Activated T-cell treated with anti-CD3 and anti-CD28 coated beads, Interleukin-2, amount 50 U/mL, for 4 hours (primary cell): ENCODE results near the gene RTP5. TPM values are rescaled to one million over a fixed set of nuclear protein-coding genes. Genes with fewer than 3 reads are reported as not detected.
A peak's percentile ranks its signal among the peaks of the same experiment; 100 is the strongest.
"Not testable (repeated sequence)": the region's sequence is repeated elsewhere in the genome, so short reads cannot be mapped to it uniquely, and the experiment has no call there.

ENCODE experiments used
- ATAC-seq, 2 donors: fragments of 200-7000 bp; cut with Tn5 transposase; one replicate each; pipeline ENCODE4 v1.10.0; 2021
- DNase-seq: peaks from one replicate; pipeline ENCODE4 v3.0.0-alpha.2; 2020
- H3K27me3 Mint-ChIP-seq: one replicate; pipeline ENCODE4 v1.8.0; 2021; ENCODE audit warnings: low read depth, mixed read lengths
- H3K36me3 Mint-ChIP-seq: one replicate; pipeline ENCODE4 v1.8.0; 2022; ENCODE audit warnings: mixed read lengths; ENCODE audit not compliant: insufficient read depth
- H3K4me1 Mint-ChIP-seq: one replicate; pipeline ENCODE4 v1.8.0; 2021; ENCODE audit warnings: low read depth, mixed read lengths
- H3K4me3 Mint-ChIP-seq: one replicate; pipeline ENCODE4 v1.8.0; 2021; ENCODE audit warnings: mild to moderate bottlenecking, moderate library complexity, mixed read lengths
- H3K9me3 Mint-ChIP-seq: one replicate; pipeline ENCODE4 v1.8.0; 2021; ENCODE audit warnings: mixed read lengths
- total RNA-seq, 3 donors: library from RNA; stranded (reverse); gene quantifications; one replicate each; pipeline ENCODE4 v1.2.1, GENCODE V29; 2021

RTP5 gene
- total RNA-seq = under 1 TPM; 0.13 to 0.14 (median 0.13) TPM

DNA sequence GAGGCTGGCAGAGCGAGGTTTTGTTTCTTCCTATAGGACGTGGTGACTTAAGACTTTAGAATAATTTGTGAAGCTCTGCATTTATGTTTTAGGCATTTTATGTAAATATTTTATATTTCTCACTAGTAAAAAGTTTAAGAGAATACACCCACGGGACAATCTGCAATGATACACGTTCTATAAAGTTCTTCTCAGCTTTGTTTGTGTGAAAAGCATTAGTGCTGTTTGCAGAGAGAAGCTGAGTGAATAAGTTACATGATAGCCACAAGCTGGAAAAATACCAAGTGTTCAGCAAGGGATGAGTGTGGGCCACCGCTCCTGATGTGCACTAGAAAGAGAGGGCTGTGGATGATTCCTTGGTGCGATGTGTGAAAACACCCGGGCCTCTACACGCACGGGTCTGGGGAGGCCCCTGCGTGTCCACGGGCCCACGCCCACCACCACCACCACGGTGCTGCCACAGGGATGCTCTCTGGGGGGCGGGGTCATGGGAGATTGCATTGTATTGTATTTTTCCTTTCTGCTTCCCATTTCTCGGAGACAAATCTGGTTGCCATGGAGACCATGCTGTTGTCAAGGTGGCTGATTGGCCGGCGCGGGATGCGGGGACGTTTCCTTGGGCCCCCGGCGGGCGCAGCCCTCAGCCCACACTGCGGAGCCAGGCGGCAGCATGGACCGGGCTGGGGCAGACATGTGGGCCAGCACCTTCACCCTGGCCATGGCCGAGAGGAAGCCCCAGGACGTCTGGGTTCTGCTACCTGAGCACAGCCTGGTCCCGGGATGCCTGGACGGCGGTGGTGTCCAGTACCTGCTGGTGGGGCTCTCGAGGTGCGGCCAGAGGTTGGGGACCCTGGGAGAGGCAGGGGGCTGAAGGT, at the start of gene RTP5:
Gene RTP5 (plus strand): TSS at position 643 of the 875 bp plus-strand sequence. CDS start 28 bp downstream, at position 671.
- Mint-ChIP-seq H3K27me3 (peaks cover 10% of the 10 kb centered on the region), H3K4me1 (peaks cover 51% of the 10 kb centered on the region), H3K36me3 (no peaks in the 10 kb centered on the region), H3K4me3 (peak within 1 kb of the TSS; percentile 37), H3K9me3 (no peaks in the 10 kb centered on the region)
- no peak for DNase-seq
- ATAC-seq = no peak

DNA sequence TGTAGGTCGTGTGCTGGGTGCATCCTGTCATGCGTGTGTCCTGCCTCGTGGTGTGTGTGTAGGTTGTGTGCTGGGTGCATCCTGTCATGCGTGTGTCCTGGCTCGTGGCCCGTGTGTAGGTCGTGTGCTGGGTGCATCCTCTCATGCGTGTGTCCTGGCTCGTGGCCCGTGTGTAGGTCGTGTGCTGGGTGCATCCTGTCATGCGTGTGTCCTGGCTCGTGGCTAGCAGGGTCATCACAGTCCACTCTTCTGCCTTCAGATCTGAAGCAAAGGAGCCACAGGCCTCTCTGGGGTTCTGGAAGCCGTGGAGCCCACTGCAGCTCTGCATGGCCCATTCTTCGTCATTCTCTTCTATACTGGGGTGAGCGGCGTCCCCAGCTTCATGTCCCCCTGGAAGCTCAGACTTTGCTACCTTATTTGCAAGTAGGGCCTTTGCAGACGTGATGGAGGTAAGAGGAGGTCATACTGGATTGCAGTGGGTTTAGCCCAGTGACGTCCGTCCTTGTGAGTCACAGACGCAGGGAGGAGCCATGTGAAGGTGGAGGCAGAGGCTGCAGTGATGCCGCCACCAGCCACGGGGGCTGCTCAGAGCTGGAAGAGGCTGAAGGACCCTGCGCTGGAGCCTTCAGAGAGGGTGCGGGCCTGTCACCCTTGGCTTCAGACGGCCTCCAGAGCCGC, 49.4 kb upstream of the RTP5 start:
- H3K4me1 Mint-ChIP-seq, H3K36me3 Mint-ChIP-seq, DNase-seq, H3K4me3 Mint-ChIP-seq, H3K9me3 Mint-ChIP-seq, ATAC-seq: not testable (repeated sequence)
- peaks cover 11% of the 10 kb centered on the region for H3K27me3 Mint-ChIP-seq

- DNase-seq = no peak
- H3K36me3 Mint-ChIP-seq = no peaks in the 10 kb centered on the region
- H3K27me3 Mint-ChIP-seq = peaks cover 12% of the 10 kb centered on the region
- no peaks in the 10 kb centered on the region for H3K9me3 Mint-ChIP-seq
- no peak overlapping the region for H3K4me3 Mint-ChIP-seq
- ATAC-seq = no peak
- H3K4me1 Mint-ChIP-seq = peaks cover 5% of the 10 kb centered on the region
Observed at GRCh38 chr2:241820625-241821384, 48.7 kb upstream of the RTP5 start.

DNA sequence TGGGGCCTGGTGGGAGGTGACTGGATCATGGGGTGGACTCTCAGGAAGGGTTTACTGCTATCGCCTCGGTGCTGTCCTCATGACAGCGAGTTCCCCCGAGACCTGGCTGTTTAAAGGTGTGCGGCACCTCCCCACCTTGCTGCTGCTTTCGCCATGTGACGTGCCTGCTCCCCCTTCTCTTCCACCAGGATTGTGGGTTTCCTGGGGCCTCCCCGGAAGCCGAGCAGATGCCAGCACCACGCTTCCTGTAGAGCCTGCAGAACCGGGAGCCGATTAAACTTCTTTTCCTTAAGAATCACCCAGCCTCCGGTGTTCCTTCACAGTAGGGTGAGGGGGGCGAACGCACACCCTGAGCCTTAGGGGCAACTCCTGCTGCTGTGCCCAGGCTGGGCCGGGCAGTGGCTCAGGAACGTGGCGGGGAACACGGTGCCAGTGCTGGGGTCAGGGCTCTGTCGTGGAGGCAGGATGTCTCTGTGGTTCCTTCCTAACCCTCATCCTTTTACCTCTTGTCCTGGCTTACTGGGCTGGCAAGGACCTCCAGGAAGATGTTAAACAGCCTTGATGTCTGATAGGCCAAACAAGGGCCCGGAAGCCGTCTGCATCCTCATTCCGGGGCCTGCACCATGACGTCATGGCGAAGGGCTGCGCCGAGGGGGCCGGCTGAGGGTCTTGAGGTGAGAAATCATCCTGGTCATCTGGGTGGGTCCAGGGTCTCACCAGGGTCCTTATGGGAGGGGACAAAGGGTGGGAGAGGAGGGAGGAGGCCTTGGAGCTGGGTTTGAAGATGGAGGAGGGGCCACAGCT, 47.9 kb upstream of the RTP5 start:
- Mint-ChIP-seq H3K4me3 (no peak overlapping the region), H3K4me1 (peaks cover 5% of the 10 kb centered on the region), H3K27me3 (peaks cover 13% of the 10 kb centered on the region), H3K36me3 (no peaks in the 10 kb centered on the region), H3K9me3 (peaks cover 3% of the 10 kb centered on the region)
- DNase-seq (no peak), ATAC-seq (no peak)

- ATAC-seq (no peak), DNase-seq (no peak)
- peaks cover 14% of the 10 kb centered on the region for H3K27me3 Mint-ChIP-seq
- no peaks in the 10 kb centered on the region for H3K36me3 Mint-ChIP-seq
- peaks cover 9% of the 10 kb centered on the region for H3K9me3 Mint-ChIP-seq
- H3K4me1 Mint-ChIP-seq = peaks cover 5% of the 10 kb centered on the region
- H3K4me3 Mint-ChIP-seq = no peak overlapping the region
Observed at GRCh38 chr2:241822264-241822623, 47.3 kb upstream of the RTP5 start.

DNA sequence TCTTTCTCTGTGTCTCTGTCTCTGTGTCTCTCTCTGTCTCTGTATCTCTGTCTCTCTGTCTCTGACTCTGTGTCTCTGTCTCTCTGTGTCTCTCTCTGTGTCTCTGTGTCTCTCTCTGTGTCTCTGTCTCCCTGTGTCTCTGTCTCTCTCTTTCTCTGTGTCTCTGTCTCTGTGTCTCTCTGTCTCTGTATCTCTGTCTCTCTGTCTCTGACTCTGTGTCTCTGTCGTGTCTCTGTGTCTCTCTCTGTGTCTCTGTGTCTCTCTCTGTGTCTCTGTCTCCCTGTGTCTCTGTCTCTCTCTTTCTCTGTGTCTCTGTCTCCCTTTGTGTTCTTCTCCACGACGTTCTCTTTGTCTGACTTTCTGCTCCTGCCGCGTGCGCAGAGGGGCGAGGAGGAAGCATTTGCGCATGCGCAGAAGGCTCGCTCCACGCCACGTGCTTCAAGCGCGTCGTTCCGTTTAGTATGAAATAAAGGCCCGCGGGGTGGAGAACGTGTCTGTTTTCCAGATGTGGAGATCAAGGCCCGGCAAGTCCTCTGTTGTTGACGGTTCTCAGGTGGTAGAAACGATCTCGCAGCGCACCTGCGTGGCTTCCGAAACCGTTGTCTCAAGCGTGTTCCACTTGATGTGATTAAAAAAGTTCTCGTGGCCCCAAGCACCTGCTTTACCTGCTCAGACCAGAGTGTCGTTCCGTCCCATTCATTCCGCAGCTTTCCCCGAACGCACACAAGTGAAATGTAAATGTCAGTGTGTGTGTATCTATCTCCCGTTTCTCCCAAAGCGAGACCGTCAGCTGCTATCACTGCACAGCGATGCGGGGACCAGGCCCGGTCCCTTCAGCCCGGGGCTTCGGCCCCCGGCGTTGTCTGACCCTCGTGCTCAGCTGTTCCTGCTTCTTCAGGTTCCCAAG, 45.7 kb upstream of the RTP5 start:
- H3K36me3 Mint-ChIP-seq, DNase-seq: not testable (repeated sequence)

GRCh38 chr2:241827394-241827793, 42.1 kb upstream of the RTP5 start:
- Mint-ChIP-seq H3K4me3 (no peak overlapping the region), H3K36me3 (no peaks in the 10 kb centered on the region), H3K9me3 (peaks cover 13% of the 10 kb centered on the region), H3K27me3 (peaks cover 19% of the 10 kb centered on the region), H3K4me1 (no peaks in the 10 kb centered on the region)
- ATAC-seq = no peak
- no peak for DNase-seq

More for the DNA sequence above, 45.7 kb upstream of the RTP5 start:
- ATAC-seq, H3K4me1 Mint-ChIP-seq, H3K4me3 Mint-ChIP-seq: not testable (repeated sequence)
- Mint-ChIP-seq H3K27me3 (peaks cover 14% of the 10 kb centered on the region), H3K9me3 (peaks cover 13% of the 10 kb centered on the region)

DNA sequence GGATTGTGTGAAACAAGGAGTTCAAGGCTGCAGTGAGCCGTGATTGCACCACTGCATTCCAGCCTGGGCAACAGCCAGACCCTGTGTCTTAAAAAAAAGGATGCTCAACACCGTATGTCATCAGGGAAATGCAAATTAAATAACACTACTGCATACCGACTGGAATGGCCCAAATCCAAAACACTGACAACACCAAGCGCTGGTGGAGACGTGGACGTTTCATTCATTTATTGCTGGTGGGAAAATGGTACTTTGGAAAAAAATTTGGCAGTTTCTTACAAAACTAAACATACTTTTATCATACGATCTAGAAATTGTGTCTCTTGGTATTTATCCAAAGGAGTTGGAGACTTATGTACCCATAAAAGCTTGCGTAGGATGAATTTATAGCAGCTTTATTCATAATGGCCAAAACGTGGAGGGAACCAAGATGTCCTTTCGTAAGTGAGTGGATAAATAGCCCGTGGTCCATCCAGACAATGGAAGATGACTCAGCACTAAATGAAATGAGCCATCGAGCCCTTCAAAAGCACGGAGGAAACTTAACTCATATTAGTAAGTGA, 36.3 kb upstream of the RTP5 start:
- H3K4me3 Mint-ChIP-seq = no peak overlapping the region
- peaks cover 6% of the 10 kb centered on the region for H3K9me3 Mint-ChIP-seq
- peaks cover 8% of the 10 kb centered on the region for H3K27me3 Mint-ChIP-seq
- H3K36me3 Mint-ChIP-seq = no peaks in the 10 kb centered on the region
- H3K4me1 Mint-ChIP-seq = peaks cover 5% of the 10 kb centered on the region
- ATAC-seq = no peak
- no peak for DNase-seq

DNA sequence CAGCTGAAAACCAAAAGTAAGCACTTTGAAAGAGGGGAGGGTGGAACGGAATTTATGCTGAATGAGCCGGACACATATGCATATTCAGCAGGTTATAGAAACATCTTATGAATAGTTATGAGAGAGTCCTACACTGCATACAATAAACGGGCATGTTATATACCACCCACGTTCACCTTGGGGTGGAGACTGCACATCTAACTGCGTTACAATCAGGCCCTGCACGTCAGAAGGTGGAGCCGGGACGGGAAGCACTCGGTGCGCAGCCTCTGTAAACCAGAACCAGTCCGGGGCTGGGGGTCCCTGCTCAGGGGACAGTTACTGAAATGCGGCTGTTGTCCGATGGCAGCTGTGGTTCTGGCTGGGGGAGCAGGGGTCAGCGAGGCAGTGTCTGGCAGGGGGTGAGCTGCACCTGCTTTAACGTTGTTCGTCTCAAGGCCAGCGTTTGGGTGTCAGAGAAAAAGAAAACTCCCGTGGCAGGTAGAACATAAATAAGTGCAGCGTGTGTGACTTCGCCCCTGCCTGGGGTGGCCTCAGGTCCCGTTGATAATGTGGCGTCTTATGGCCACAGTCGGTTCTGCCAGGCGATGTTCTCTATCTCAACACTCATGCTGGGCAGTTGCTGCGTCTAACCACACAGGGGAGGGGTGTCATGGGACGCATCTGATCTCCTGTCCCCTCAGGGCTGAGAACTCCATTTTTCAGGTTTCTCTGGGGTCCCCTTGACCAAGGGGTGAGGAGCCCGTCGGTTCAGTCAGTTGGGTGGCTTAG, 35.6 kb upstream of the RTP5 start:
- ATAC-seq, DNase-seq, H3K4me1 Mint-ChIP-seq: not testable (repeated sequence)

GRCh38 chr2:241834527-241835210, 34.9 kb upstream of the RTP5 start:
- H3K36me3 Mint-ChIP-seq = no peaks in the 10 kb centered on the region
- no peak overlapping the region for H3K4me3 Mint-ChIP-seq
- H3K27me3 Mint-ChIP-seq = peaks cover 8% of the 10 kb centered on the region
- ATAC-seq = no peak
- no peak for DNase-seq
- H3K4me1 Mint-ChIP-seq = peaks cover 5% of the 10 kb centered on the region
- H3K9me3 Mint-ChIP-seq = peaks cover 6% of the 10 kb centered on the region

More for the DNA sequence above, 35.6 kb upstream of the RTP5 start:
- not testable (repeated sequence) for H3K9me3 Mint-ChIP-seq, H3K4me3 Mint-ChIP-seq, H3K27me3 Mint-ChIP-seq, H3K36me3 Mint-ChIP-seq

DNA sequence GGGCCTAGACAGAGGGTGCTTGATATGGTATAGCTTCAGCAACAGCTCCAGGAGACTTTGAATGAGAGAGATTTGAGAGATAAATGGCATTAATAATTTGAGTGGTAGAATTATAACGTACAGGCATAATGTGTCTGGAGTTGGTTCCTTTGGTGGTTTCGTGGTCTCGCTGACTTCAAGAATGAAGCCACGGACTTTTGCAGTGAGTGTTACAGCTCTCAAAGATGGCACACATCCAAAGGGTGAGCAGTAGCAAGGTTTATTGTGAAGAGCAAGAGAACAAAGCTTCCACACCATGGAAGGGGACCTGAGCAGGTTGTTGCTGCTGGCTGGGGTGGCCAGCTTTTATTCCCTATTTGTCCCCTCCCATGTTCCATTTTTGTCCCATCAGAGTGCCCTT, 33.9 kb upstream of the RTP5 start:
- DNase-seq (no peak), ATAC-seq (no peak)
- Mint-ChIP-seq H3K4me3 (no peak overlapping the region), H3K36me3 (no peaks in the 10 kb centered on the region), H3K4me1 (peaks cover 5% of the 10 kb centered on the region), H3K27me3 (peaks cover 6% of the 10 kb centered on the region), H3K9me3 (peaks cover 6% of the 10 kb centered on the region)

DNA sequence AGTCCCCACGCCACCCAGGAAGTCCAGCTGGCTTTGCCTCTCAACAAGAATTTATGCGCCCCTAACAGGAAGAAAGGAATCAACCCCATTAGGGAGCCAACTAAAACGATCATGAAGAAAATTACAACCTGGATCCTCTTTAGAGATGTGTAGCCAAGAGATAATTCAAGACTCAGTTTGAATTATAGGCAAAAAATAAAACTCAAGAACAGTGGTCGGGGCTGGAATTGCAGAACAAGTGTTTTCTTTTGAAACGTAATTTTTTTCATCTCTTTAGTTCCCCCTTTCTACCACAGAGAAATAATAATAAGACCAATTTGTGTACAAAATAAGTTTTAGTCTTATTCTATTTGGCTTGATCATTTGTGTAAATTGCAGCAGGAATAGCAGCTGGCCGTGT, 33.2 kb upstream of the RTP5 start:
- H3K27me3 Mint-ChIP-seq = peaks cover 3% of the 10 kb centered on the region
- peaks cover 5% of the 10 kb centered on the region for H3K4me1 Mint-ChIP-seq
- H3K9me3 Mint-ChIP-seq = peaks cover 6% of the 10 kb centered on the region
- DNase-seq (no peak), ATAC-seq (no peak)
- no peaks in the 10 kb centered on the region for H3K36me3 Mint-ChIP-seq
- H3K4me3 Mint-ChIP-seq = no peak overlapping the region
